Adipose tissue (tissue), 3 donors: ENCODE results near the gene RIMBP3C. TPM values are rescaled to one million over a fixed set of nuclear protein-coding genes. Genes with fewer than 3 reads are reported as not detected.
"Not testable (repeated sequence)": the region's sequence is repeated elsewhere in the genome, so short reads cannot be mapped to it uniquely, and the experiment has no call there.

ENCODE experiments used
- H3K27ac ChIP-seq: one replicate; pipeline ENCODE4 v1.5.1; 2013; ENCODE audit warnings: low read depth, low read length
- WGBS, 3 donors: extraction: QIAGEN DNeasy Blood & Tissue Kit; methylation state at CpG; one replicate each; pipeline ENCODE4 v1.1.7; 2013; 5-methylcytosine and 5-hydroxymethylcytosine counted together
- polyA plus RNA-seq, 3 donors: library from polyadenylated mRNA; stranded (reverse); fragments of 200-250 nt; gene quantifications; one replicate each; pipeline ENCODE4 v1.2.3, GENCODE V29; 2013
- donor health status: healthy with polysubstance abuse.
- donor health status: Bipolar disorder and iron deficiency.
- donor health status: healthy.

Gene RIMBP3C
- polyA plus RNA-seq, 3 donors, result 0.01 TPM; not detected in 1

DNA sequence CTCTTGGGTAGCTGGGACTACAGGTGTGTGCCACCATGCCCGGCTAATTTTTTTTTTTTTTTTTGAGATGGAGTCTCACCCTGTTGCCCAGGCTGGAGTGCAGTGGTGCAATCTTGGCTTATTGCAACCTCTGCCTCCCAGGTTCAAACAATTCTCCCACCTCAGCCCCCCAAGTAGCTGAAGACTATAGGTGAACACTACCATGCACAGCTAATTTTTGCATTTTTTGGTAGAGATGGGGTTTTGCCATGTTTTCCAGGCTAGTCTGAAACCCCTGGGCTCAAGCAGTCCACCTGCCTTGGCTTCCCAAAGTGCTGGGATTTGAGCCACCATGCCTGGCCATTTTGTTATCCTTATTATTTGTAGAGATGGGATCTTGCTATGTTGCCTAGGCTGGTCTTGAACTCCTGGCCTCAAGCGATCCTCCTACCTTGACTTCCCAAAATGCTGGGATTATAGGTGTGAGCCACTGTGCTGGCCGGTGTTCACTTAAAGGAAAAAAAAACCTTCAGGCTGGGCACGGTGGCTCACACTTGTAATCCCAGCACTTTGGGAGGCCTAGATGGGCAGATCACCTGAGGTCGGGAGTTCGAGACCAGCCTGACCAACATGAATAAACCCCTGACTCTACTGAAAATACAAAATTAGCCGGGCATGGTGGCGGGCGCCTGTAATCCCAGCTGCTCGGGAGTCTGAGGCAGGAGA lies 29.9 kb upstream of the RIMBP3C start:
- not testable (repeated sequence) for H3K27ac ChIP-seq
- 94% methylated on average over 10 of the region's 10 CpGs for WGBS, 3 donors

DNA sequence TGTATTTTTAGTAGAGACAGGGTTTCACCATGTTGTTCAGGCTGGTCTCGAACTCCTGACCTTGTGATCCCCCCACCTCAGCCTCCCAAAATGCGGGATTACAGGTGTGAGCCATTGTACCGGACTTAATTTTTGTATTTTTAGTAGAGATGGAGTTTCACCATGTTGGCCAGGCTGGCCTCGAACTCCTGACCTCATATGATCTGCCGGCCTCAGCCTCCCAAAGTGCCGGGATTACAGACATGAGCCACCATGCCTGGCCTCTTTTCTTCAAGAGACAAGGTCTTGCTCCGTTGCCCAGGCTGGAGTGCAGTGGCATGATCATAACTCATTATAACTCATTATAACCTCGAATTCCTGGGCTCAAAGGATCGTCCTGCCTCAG lies 29.4 kb upstream of the RIMBP3C start:
- not testable (repeated sequence) for H3K27ac ChIP-seq
- 91 to 94% (median 92%) methylated on average over 9 of the region's 9 CpGs for WGBS, 3 donors

- WGBS, 3 donors, result 56 to 70% (median 56%) methylated on average over 6 of the region's 6 CpGs
- no peak overlapping the region for H3K27ac ChIP-seq
Measured at GRCh38 chr22:21579474-21579851, 28.2 kb upstream of the RIMBP3C start.

DNA sequence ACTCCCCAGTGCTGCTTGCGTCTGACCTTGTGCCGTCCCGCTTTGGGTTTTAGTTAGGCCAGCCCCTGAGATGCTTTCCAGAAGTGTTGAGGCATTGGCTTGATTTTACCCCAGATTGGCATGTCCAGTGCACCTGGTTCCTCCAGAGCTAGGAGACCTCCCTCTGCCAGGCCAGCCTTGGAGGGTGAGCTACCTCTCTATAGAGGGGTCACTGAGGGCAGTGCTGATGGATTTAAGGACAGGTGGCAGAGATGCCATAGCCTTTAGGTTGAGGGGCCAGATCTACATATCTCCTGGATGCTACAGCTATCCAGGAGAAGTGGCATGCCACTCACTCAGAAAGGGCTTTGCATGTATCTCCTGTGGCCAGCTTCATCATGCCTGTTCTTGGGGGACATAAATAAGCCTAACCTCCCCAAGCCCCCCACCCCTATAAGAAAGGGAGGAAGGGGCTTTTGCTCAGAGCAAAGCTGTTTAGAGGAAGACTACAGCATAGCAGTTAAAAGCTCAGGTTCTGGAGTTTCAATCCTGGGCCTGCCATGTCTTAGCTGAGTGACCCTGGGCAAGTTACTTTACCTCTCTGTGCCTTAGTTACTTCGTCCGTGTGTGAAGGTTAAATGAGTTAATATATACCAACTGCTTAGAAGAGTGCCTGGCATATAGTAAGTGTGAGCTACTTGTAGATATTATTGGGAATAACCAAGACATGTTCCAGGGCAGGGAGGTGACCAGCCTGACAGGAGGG lies 22.7 kb upstream of the RIMBP3C start:
- H3K27ac ChIP-seq, result no peak overlapping the region
- 57 to 83% (median 82%) methylated on average over 5 of the region's 5 CpGs for WGBS, 3 donors

DNA sequence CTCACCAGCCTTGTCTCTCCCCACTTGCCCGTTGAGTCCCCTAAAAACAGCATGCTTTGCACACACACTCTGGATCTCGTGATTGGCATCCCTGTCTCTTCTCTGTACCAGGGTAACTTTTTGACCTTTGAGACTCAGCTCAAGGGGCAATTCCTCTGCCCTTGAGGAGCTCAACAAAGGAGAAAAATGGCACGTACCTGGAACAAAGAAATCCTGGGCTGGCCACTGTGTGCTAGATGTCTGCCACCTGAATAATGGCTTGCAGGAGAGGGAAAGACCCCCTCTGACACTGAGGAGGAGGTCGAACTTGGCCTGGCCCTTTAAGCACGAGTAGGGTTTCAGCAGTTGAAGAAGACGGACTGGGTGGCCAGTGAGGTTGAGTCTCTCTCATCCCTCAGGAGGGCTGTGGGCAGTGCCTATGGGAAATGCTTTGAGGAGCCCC lies 22.1 kb upstream of the RIMBP3C start:
- WGBS, 3 donors, result 37 to 74% (median 66%) methylated on average over 6 of the region's 6 CpGs
- no peak overlapping the region for H3K27ac ChIP-seq

DNA sequence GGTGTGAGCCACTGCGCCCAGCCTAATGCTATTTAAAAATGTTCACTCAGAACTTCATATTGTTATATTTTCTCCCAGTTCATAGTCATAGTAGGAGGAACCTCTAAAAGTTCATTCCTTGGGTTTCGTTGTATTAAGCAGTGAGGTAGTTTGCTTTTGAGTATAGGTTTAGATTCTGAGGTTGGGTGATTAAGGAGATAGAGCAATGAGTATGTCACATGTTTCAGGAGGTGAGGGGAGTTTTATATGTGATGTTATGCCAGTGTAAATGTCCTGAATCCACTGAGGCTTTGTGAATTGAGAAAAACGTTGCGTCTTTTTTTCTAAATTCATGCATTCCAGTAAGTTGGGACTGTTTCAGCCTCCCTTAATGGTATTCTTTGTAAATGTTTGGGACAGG lies 20.4 kb upstream of the RIMBP3C start:
- 87 to 93% (median 88%) methylated on average over 4 of the region's 4 CpGs for WGBS, 3 donors
- H3K27ac ChIP-seq, result no peak overlapping the region

- WGBS, 3 donors, result 38 to 57% (median 45%) methylated on average over 4 of the region's 4 CpGs
- no peak overlapping the region for H3K27ac ChIP-seq
Measured at GRCh38 chr22:21570398-21570797, 19.1 kb upstream of the RIMBP3C start.

DNA sequence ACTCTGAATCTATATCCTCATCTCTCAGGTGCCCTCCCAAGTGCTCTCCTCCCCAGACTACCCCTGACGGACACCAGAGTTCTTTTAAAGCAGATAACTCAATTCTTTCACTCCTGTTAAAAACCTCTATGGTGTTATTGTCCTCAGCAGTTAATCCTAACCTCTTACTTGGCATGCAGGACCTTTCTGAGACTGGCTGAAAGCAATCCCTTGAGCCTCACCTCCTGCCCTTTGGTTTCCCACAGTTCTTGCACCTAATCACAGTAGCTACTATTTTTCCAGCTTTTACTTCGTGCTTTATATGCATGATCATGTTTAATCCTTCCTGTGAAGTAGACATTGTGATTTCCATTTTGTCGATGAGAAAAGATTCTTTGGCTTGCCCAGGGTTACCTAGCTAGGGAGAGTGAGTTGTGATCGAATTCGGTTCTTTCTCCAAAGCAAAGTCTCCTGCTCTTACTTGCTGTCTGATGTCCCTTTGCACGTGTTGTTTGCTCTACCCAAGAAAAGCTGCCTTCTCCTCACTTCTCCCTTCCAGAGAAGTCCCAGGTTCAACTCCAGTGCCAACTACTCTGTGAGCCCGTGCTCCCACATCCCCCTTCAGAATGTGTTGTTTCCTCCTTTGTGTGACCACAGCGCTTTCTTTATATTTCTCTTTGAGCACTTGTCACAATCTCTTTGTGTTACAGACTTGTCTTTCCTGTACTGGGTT lies 18.4 kb upstream of the RIMBP3C start:
- H3K27ac ChIP-seq, result peak overlapping the region; percentile 13
- WGBS, 3 donors, result 48 to 57% (median 49%) methylated on average over 8 of the region's 8 CpGs

DNA sequence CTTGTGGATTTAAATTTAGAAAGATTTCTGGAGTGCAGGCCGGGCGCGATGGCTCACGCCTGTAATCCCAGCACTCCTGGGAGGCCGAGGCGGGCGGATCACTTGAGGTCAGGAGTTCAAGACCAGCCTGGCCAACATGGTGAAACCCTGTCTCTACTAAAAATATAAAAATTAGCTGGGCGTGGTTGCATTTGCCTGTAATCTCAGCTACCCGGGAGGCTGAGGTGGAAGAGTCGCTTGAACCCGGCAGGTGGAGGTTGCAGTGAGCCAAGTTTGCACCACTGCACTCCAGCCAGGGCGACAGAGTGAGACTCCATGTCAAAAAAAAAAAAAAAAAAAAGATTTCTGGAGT lies 17.8 kb upstream of the RIMBP3C start:
- H3K27ac ChIP-seq, result not testable (repeated sequence)
- 34 to 53% (median 38%) methylated on average over 12 of the region's 12 CpGs for WGBS, 3 donors

- 1 to 2% (median 1%) methylated on average over 26 of the region's 26 CpGs for WGBS, 3 donors
Measured at GRCh38 chr22:21568347-21569075, 17.2 kb upstream of the RIMBP3C start.

DNA sequence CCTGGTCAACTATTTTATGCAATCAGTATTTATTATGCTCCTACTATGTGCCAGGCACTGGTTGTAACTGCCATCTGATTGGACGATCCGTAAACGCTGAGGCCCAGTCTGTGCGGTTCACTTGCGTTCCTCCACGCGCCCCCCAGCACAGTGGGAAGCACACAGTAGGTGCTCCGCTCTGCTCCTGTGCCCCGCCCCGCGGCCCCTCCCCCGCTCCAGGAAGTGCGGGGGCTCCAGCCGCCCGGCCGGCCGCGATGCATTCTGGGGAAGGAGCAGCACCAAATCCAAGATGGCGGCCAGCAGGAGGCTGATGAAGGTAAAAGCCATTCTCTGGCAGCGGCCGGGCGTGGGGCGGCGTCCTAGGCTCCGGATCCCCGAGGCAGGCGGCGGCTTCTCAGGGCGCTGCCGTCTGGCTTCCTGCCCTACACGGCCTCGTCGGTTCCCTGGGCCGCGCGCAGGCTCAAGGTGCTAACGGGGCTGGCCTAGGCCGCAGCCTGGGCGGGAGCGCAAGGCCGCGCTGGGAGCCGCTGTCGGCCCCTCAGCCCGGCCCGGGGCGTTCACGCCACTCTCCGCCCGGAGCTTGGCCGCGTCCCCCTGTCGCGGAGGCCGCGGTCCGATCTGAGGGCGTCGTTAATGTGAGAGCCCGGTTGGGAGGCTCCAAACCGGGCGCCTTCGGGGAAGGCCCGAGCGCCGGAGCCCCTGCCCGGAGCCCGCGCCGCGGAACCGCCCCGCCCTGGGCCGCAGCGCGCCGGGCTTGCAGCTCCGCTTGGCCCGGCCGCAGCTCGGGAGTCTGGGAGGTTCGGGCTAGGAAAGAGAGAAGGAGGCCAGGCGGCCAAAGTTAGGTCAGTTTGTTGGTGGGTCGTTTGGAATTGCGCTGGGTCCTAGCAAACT lies 16.4 kb upstream of the RIMBP3C start, which contains the start of gene UBE2L3:
TSS of gene UBE2L3 (plus strand) at position 259 of the 891 bp plus-strand sequence. CDS start at position 290, 31 bp downstream.
- WGBS, 3 donors, result 0% methylated on average over 85 of the region's 85 CpGs
- H3K27ac ChIP-seq, result peak within 1 kb of the TSS; percentile 82

More at GRCh38 chr22:21568347-21569075, 17.2 kb upstream of the RIMBP3C start:
- H3K27ac ChIP-seq, result no peak overlapping the region

DNA sequence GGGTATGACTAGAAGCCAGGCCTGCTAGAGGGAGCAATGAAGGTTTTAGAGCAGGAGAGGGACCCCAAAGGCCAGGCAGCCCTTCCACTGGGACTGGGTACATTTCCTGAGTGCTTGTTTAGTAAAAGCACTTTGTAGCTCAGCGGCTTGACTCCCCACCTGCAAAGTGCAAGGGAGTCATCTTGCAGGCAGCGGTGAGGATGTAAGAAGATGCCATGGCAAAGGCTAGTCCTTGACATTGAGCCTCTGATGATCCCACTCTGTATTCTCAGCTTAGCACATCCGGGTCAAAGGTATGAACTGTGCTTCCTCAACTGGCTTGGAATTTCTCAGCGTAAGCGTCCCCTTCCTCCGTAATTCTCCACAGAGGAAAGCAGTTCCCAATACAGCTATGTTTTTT lies 13.2 kb upstream of the RIMBP3C start:
- H3K27ac ChIP-seq, result no peak overlapping the region
- 73 to 86% (median 82%) methylated on average over 6 of the region's 6 CpGs for WGBS, 3 donors

- WGBS, 3 donors, result 90 to 96% (median 93%) methylated on average over 8 of the region's 8 CpGs
- H3K27ac ChIP-seq, result no peak overlapping the region
Measured at GRCh38 chr22:21563912-21564311, 12.7 kb upstream of the RIMBP3C start.

DNA sequence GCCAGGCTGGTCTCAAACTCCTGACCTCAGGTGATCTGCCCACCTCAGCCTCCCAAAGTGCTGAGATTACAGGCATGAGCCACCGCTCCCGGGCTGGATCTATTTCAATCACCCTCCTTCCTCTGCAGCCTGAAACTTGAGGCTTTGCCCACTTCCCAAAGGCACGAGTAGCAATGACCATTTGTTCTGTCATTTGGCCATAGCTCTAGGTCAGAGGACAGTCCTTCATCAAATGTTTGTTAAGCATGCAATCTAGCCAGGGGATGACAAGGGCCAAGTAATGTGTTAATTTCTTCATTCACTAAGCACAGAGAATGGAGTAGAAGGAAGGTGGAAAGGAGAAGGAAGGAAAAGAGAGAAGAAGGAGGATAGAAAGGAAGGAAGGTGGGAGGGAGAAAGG lies 9.4 kb upstream of the RIMBP3C start:
- no CpG with 5 or more reads among the region's 3 CpGs for WGBS, 3 donors

GRCh38 chr22:21559345-21560125 lies 8.3 kb upstream of the RIMBP3C start:
- WGBS, 3 donors, result 65 to 87% (median 83%) methylated on average over 5 of the region's 10 CpGs

More for the DNA sequence above, 9.4 kb upstream of the RIMBP3C start:
- not testable (repeated sequence) for H3K27ac ChIP-seq

GRCh38 chr22:21550678-21551047 lies 598 bp downstream of the RIMBP3C start:
- not testable (repeated sequence) for H3K27ac ChIP-seq
- WGBS, 3 donors, result no CpG with 5 or more reads among the region's 44 CpGs

More at GRCh38 chr22:21559345-21560125, 8.3 kb upstream of the RIMBP3C start:
- H3K27ac ChIP-seq, result not testable (repeated sequence)
